Left ventricle myocardium inferior (tissue), 1 donor: Measurements from ENCODE around the gene PRPSAP2. TPM values are rescaled to one million over a fixed set of nuclear protein-coding genes. Genes with fewer than 3 reads are reported as not detected.

Experiments
- DNase-seq: peaks from one replicate; pipeline ENCODE4 v3.0.0-alpha.2; 2020
- H3K27ac ChIP-seq: fragments of 200-600 bp; replicated peaks from 2 replicates; pipeline ENCODE4 v1.8.0; 2021
- H3K27me3 ChIP-seq: fragments of 200-600 bp; 2 replicates; pipeline ENCODE4 v1.8.0; 2021; ENCODE audit warnings: low read depth
- H3K36me3 ChIP-seq: fragments of 200-600 bp; 2 replicates; pipeline ENCODE4 v1.8.0; 2021
- H3K4me1 ChIP-seq: fragments of 200-600 bp; 2 replicates; pipeline ENCODE4 v1.8.0; 2021
- H3K4me3 ChIP-seq: fragments of 200-600 bp; 2 replicates; pipeline ENCODE4 v1.8.0; 2021; ENCODE audit warnings: mild to moderate bottlenecking, moderate library complexity
- H3K9me3 ChIP-seq: fragments of 200-600 bp; replicated peaks from 2 replicates; pipeline ENCODE4 v1.8.0; 2021
- CTCF ChIP-seq: fragments of 200-600 bp; IDR thresholded peaks from 2 replicates; pipeline ENCODE4 v1.8.0; 2021; ENCODE audit warnings: antibody characterized with exemption, mild to moderate bottlenecking, borderline replicate concordance
- intact Hi-C: fragments of 100-400 bp; cut with micrococcal nuclease; formaldehyde crosslinking; loops from one replicate; pipeline ENCODE4 v1.11.0; 2022
- total RNA-seq: library from RNA; stranded (reverse); fragmentation: NEBNext Ultra II Directional; extraction: Animal tissue kit (Norgen Biotek cat#: 25700); gene quantifications from one replicate; pipeline ENCODE4 v1.2.1, GENCODE V29; 2021
- donor health status: DM: no; HTN: yes; CAD: no; lungs with severe emphysema.

PRPSAP2 gene
- total RNA-seq, 1 donor from 2014 or later = 22.3 TPM

GRCh38 chr17:18964550-18964949, 106.6 kb downstream of the PRPSAP2 start:
- no peak for TF ChIP-seq CTCF
- Histone ChIP-seq H3K4me1 (peaks cover 16% of the 10 kb centered on the region), H3K4me3 (no peak overlapping the region), H3K9me3 (no peaks in the 10 kb centered on the region), H3K36me3 (no peaks in the 10 kb centered on the region), H3K27ac (no peak overlapping the region), H3K27me3 (no peaks in the 10 kb centered on the region)
- DNase-seq = no peak
- intact Hi-C loops = no loop called here

GRCh38 chr17:18965530-18966236, 107.8 kb downstream of the PRPSAP2 start:
- no peak for DNase-seq
- no peak for TF ChIP-seq CTCF
- Histone ChIP-seq H3K27me3 (no peaks in the 10 kb centered on the region), H3K27ac (no peak overlapping the region), H3K4me3 (no peak overlapping the region), H3K9me3 (no peaks in the 10 kb centered on the region), H3K4me1 (peaks cover 16% of the 10 kb centered on the region), H3K36me3 (no peaks in the 10 kb centered on the region)
- intact Hi-C loops = no loop called here

- Histone ChIP-seq H3K27ac (no peak overlapping the region), H3K9me3 (no peaks in the 10 kb centered on the region), H3K36me3 (no peaks in the 10 kb centered on the region), H3K4me3 (no peak overlapping the region), H3K4me1 (peaks cover 16% of the 10 kb centered on the region), H3K27me3 (no peaks in the 10 kb centered on the region)
- DNase-seq = peak; percentile 36
- intact Hi-C loops = no loop called here
- no peak for TF ChIP-seq CTCF
Observed at GRCh38 chr17:18966831-18967624, 109.1 kb downstream of the PRPSAP2 start.

GRCh38 chr17:18967916-18968315, 110.0 kb downstream of the PRPSAP2 start:
- Histone ChIP-seq H3K27me3 (no peaks in the 10 kb centered on the region), H3K27ac (no peak overlapping the region), H3K4me3 (no peak overlapping the region), H3K4me1 (peaks cover 16% of the 10 kb centered on the region), H3K9me3 (no peaks in the 10 kb centered on the region), H3K36me3 (no peaks in the 10 kb centered on the region)
- no peak for TF ChIP-seq CTCF
- intact Hi-C loops = no loop called here
- no peak for DNase-seq

- no peak for DNase-seq
- intact Hi-C loops = no loop called here
Observed at GRCh38 chr17:18968345-18968744, 110.4 kb downstream of the PRPSAP2 start.

More at GRCh38 chr17:18968345-18968744, 110.4 kb downstream of the PRPSAP2 start:
- Histone ChIP-seq H3K4me3 (no peak overlapping the region), H3K4me1 (peaks cover 16% of the 10 kb centered on the region), H3K27ac (no peak overlapping the region), H3K9me3 (no peaks in the 10 kb centered on the region), H3K27me3 (no peaks in the 10 kb centered on the region), H3K36me3 (no peaks in the 10 kb centered on the region)
- TF ChIP-seq CTCF = no peak
